IMR-90 (cell line): Measurements from ENCODE around the gene MAML3.

Experiments used
- CEBPB ChIP-seq: IDR thresholded peaks from 2 replicates; pipeline ENCODE4 v1.6.1; 2012; ENCODE audit warnings: low read depth, low read length, improper control_type of control experiment
- POLR2A ChIP-seq: IDR thresholded peaks from 2 replicates; pipeline ENCODE4 v1.6.1; 2012; ENCODE audit warnings: mild to moderate bottlenecking, low read depth, low read length
- TF ChIP-seq, protein P1 (sequence below): conservative IDR thresholded peaks from 2 replicates; pipeline ENCODE4 v1.5.1; 2012; ENCODE audit warnings: mild to moderate bottlenecking, low read depth, low read length, improper control_type of control experiment

- TF ChIP-seq, protein P1, sequence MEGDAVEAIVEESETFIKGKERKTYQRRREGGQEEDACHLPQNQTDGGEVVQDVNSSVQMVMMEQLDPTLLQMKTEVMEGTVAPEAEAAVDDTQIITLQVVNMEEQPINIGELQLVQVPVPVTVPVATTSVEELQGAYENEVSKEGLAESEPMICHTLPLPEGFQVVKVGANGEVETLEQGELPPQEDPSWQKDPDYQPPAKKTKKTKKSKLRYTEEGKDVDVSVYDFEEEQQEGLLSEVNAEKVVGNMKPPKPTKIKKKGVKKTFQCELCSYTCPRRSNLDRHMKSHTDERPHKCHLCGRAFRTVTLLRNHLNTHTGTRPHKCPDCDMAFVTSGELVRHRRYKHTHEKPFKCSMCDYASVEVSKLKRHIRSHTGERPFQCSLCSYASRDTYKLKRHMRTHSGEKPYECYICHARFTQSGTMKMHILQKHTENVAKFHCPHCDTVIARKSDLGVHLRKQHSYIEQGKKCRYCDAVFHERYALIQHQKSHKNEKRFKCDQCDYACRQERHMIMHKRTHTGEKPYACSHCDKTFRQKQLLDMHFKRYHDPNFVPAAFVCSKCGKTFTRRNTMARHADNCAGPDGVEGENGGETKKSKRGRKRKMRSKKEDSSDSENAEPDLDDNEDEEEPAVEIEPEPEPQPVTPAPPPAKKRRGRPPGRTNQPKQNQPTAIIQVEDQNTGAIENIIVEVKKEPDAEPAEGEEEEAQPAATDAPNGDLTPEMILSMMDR, result no peak
- no peak for TF ChIP-seq POLR2A
- no peak for TF ChIP-seq CEBPB
Observed at GRCh38 chr4:139783741-139784484, 370.1 kb downstream of the MAML3 start.
